Adipocyte (in vitro differentiated cells): ENCODE results near the gene DENND2D.

ENCODE experiments used
- DNase-seq: peaks from one replicate; pipeline ENCODE4 v3.0.0-alpha.2; 2015; ENCODE audit warnings: low read depth
- H3K27me3 ChIP-seq: replicated peaks from 2 replicates; pipeline ENCODE4 v1.7.0; 2013; ENCODE audit warnings: mild to moderate bottlenecking, low read length, moderate library complexity; ENCODE audit not compliant: control insufficient read depth, insufficient read depth
- H3K36me3 ChIP-seq: 2 replicates; pipeline ENCODE4 v1.7.0; 2013; ENCODE audit warnings: low read length, mild to moderate bottlenecking, moderate library complexity; ENCODE audit not compliant: control insufficient read depth, insufficient read depth, severe bottlenecking
- H3K4me1 ChIP-seq: 2 replicates; pipeline ENCODE4 v1.7.0; 2013; ENCODE audit warnings: mild to moderate bottlenecking, low read length, moderate library complexity; ENCODE audit not compliant: control insufficient read depth, insufficient read depth
- H3K4me3 ChIP-seq: 2 replicates; pipeline ENCODE4 v1.7.0; 2013; ENCODE audit warnings: mild to moderate bottlenecking, low read length, moderate library complexity
- H3K9ac ChIP-seq: 2 replicates; pipeline ENCODE4 v1.7.0; 2013; ENCODE audit warnings: mild to moderate bottlenecking, low read length, moderate library complexity
- H3K9me3 ChIP-seq: 2 replicates; pipeline ENCODE4 v1.7.0; 2013; ENCODE audit warnings: mild to moderate bottlenecking, low read length, moderate library complexity; ENCODE audit not compliant: control insufficient read depth

Gene DENND2D

GRCh38 chr1:111141245-111142220 lies 58.9 kb downstream of the DENND2D start:
- peak overlapping the region; percentile 99 for H3K4me3 ChIP-seq
- DNase-seq = no peak
- H3K9ac ChIP-seq = peak overlapping the region; percentile 98
- H3K36me3 ChIP-seq = peaks cover 21% of the 10 kb centered on the region
- no peaks in the 10 kb centered on the region for H3K27me3 ChIP-seq
- no peaks in the 10 kb centered on the region for H3K9me3 ChIP-seq
- H3K4me1 ChIP-seq = peaks cover 43% of the 10 kb centered on the region

- peak; percentile 78 for DNase-seq
- Histone ChIP-seq H3K9me3 (no peaks in the 10 kb centered on the region), H3K4me1 (peaks cover 40% of the 10 kb centered on the region), H3K27me3 (no peaks in the 10 kb centered on the region), H3K36me3 (peaks cover 24% of the 10 kb centered on the region), H3K9ac (peak overlapping the region; percentile 98), H3K4me3 (peak overlapping the region; percentile 99)
Observed at GRCh38 chr1:111140680-111140967, 59.8 kb downstream of the DENND2D start.

GRCh38 chr1:111139956-111140679 lies 60.3 kb downstream of the DENND2D start, which contains the start of the genes CEPT1 and DRAM2:
Gene CEPT1, plus strand, starts transcription at chr1:111140223. Its CDS starts 7,492 bp downstream, at chr1:111147715.
Gene DRAM2, minus strand, starts transcription at chr1:111140093. Its CDS starts 8,539 bp downstream, at chr1:111131554.
- Histone ChIP-seq H3K27me3 (no peaks in the 10 kb centered on the region), H3K9me3 (no peaks in the 10 kb centered on the region), H3K9ac (peak within 1 kb of the TSS; percentile 98), H3K36me3 (peaks cover 25% of the 10 kb centered on the region), H3K4me3 (peak within 1 kb of the TSS; percentile 99), H3K4me1 (peaks cover 43% of the 10 kb centered on the region)
- DNase-seq = peak; percentile 98

- Histone ChIP-seq H3K9ac (peak overlapping the region; percentile 98), H3K9me3 (no peaks in the 10 kb centered on the region), H3K36me3 (peaks cover 29% of the 10 kb centered on the region), H3K27me3 (no peaks in the 10 kb centered on the region), H3K4me1 (peaks cover 47% of the 10 kb centered on the region), H3K4me3 (peak overlapping the region; percentile 99)
- peak; percentile 79 for DNase-seq
Observed at GRCh38 chr1:111139324-111139955, 61.0 kb downstream of the DENND2D start.
